K562 (cell line): Measurements from ENCODE around the gene IRF6. TPM values are rescaled to one million over a fixed set of nuclear protein-coding genes. Genes with fewer than 3 reads are reported as not detected.
A peak's percentile ranks its signal among the peaks of the same experiment; 100 is the strongest.

Source experiments
- ATAC-seq: fragments of 200-7000 bp; cut with Tn5 transposase; 3 replicates; pipeline ENCODE4 v1.9.1; 2020; ENCODE audit warnings: moderate library complexity
- BruUV-seq: library from RNA; stranded (reverse); fragments of 400-500 nt; replicated peaks from 2 replicates; lab custom pipeline; 2021; lab: Mats Ljungman, UMichigan
- CTCF ChIA-PET: fragments of 300-600 bp; formaldehyde crosslinking; extraction: SDS; loops from one replicate; lab custom pipeline; 2021; ENCODE audit warnings: low intra/inter-chr PET ratio; lab: Yijun Ruan, JAX
- POLR2A ChIA-PET: fragments of 300-600, 350-650 bp; sonication (Branson Sonifier 250); formaldehyde crosslinking; extraction: SDS; loops from one replicate; lab custom pipeline; 2021; ENCODE audit warnings: antibody characterized with exemption, inconsistent platforms; lab: Yijun Ruan, JAX
- DNase-seq, 4 experiments: peaks; one replicate each; pipeline versions ENCODE4 v3.0.0 to v3.0.0-alpha.2; 2011 to 2018; ENCODE audit warnings: low spot score in 3 of 4, mixed read lengths in 3 of 4; ENCODE audit errors: extremely low read depth in 1 of 4
- FAIRE-seq: peaks from 2 replicates; lab custom pipeline; 2011; peaks lifted over from hg19 to GRCh38; lab: Jason Lieb, UNC
- H2AFZ ChIP-seq: 2 replicates; pipeline ENCODE4 v1.6.0; 2011; ENCODE audit warnings: low read depth, low read length, control low read depth, inconsistent platforms
- H3K27ac ChIP-seq: fragments of 200-600 bp; 3 replicates; pipeline ENCODE4 v1.8.0; 2011; ENCODE audit warnings: low read depth, mild to moderate bottlenecking, control low read depth, inconsistent platforms, low read length, moderate library complexity, mixed read lengths; ENCODE audit errors: extremely low read depth
- H3K27me3 ChIP-seq, 2 experiments: fragments of 300-600 bp in 1 of 2; 2 replicates in 1 of 2; 3 replicates in 1 of 2; pipeline versions ENCODE4 v1.6.0 to v1.8.0; 2011; ENCODE audit warnings: inconsistent platforms in 2 of 2, low read length in 2 of 2, mild to moderate bottlenecking in 1 of 2, mixed read lengths in 1 of 2, moderate library complexity in 1 of 2; ENCODE audit not compliant: control insufficient read depth in 2 of 2, insufficient read depth in 2 of 2
- H3K36me3 ChIP-seq: fragments of 300-600 bp; 3 replicates; pipeline ENCODE4 v1.8.0; 2011; ENCODE audit warnings: mild to moderate bottlenecking, low read length, inconsistent platforms; ENCODE audit not compliant: control insufficient read depth, insufficient read depth
- H3K4me1 ChIP-seq, 2 experiments: fragments of 200-600 bp in 1 of 2; replicated peaks in 1 of 2; 2 replicates in 1 of 2; 3 replicates in 1 of 2; pipeline versions ENCODE4 v1.5.1 to v1.8.0; 2011; ENCODE audit warnings: inconsistent platforms in 2 of 2, low read length in 2 of 2, mild to moderate bottlenecking in 1 of 2, mixed read lengths in 1 of 2, moderate library complexity in 1 of 2; ENCODE audit not compliant: control insufficient read depth in 2 of 2, insufficient read depth in 2 of 2
- H3K4me2 ChIP-seq: 2 replicates; pipeline ENCODE4 v1.6.1; 2011; ENCODE audit warnings: low read length, control low read depth, inconsistent platforms, mixed read lengths; ENCODE audit not compliant: insufficient read depth
- H3K4me3 ChIP-seq: fragments of 200-600 bp; sonication (generic), shearing (Covaris generic); 2 replicates; pipeline ENCODE4 v1.5.1; 2016; ENCODE audit warnings: control low read depth, inconsistent platforms
- H3K79me2 ChIP-seq: fragments of 200-600 bp; 3 replicates; pipeline ENCODE4 v1.8.0; 2011; ENCODE audit warnings: low read length, inconsistent platforms; ENCODE audit not compliant: control insufficient read depth, insufficient read depth
- H3K9ac ChIP-seq, 2 experiments: 2 replicates each; pipeline versions ENCODE4 v1.6.0 to v1.6.1; 2011; ENCODE audit warnings: low read depth in 2 of 2, low read length in 2 of 2, control low read depth in 1 of 2, inconsistent platforms in 1 of 2, mild to moderate bottlenecking in 1 of 2, mixed read lengths in 1 of 2; ENCODE audit not compliant: insufficient read depth in 1 of 2
- H3K9me1 ChIP-seq: one replicate; pipeline ENCODE4 v1.6.0; 2011; ENCODE audit warnings: inconsistent platforms, mild to moderate bottlenecking, low read length, moderate library complexity; ENCODE audit not compliant: control insufficient read depth, insufficient read depth
- H3K9me3 ChIP-seq: replicated peaks from 2 replicates; pipeline ENCODE4 v1.5.1; 2011; ENCODE audit warnings: low read depth, low read length, inconsistent platforms; ENCODE audit not compliant: control insufficient read depth, insufficient read depth
- H4K20me1 ChIP-seq: replicated peaks from 2 replicates; pipeline ENCODE4 v1.6.1; 2011; ENCODE audit warnings: low read length, inconsistent platforms, mixed read lengths; ENCODE audit not compliant: control insufficient read depth, insufficient read depth
- HLTF ChIP-seq: fragments of 450-650 bp; IDR thresholded peaks from 2 replicates; pipeline ENCODE4 v1.6.1; 2016
- ZNF764 ChIP-seq: fragments of 250-450 bp; sonication (Bioruptor Pico); IDR thresholded peaks from 2 replicates; pipeline ENCODE4 v1.4.0; 2020; ENCODE audit warnings: low read depth, mild to moderate bottlenecking, moderate library complexity
- WGBS: fragments of 100-300 bp; shearing (Covaris generic); methylation state at CpG from one replicate; pipeline ENCODE4 v1.1.6; 2016; ENCODE audit warnings: low coverage, mixed read lengths; ENCODE audit not compliant: insufficient coverage; ENCODE audit errors: missing lambda C conversion rate; 5-methylcytosine and 5-hydroxymethylcytosine counted together
- in situ Hi-C: fragments of 300-500 bp; cut with MboI; formaldehyde crosslinking; loops from 4 replicates; pipeline ENCODE4 v1.15.0; 2018; ENCODE audit warnings: inconsistent platforms, mixed read lengths
- intact Hi-C: fragments of 100-400 bp; cut with micrococcal nuclease; formaldehyde crosslinking; loops from 2 replicates; pipeline ENCODE4 v1.14.2; 2022
- polyA plus RNA-seq, 8 experiments: library from polyadenylated mRNA; depleted of rRNA in 4 of 8; stranded (reverse) in 5 of 8; unstranded in 3 of 8; fragments of >200 nt; fragmentation: Nextera tagmentation in 2 of 8; fragmentation: Illumina TruSeq in 1 of 8; extraction: Ambion mirVana in 2 of 8; extraction: Trizol in 1 of 8; gene quantifications; 2 replicates each; pipeline versions ENCODE4 v1.2.1 to v1.2.3, GENCODE V29; 2011 to 2014; ENCODE audit warnings: inconsistent platforms in 1 of 8, missing spikeins in 1 of 8
- total RNA-seq, 7 experiments: library from RNA; depleted of rRNA in 6 of 7; stranded (reverse); fragments of >200 nt in 6 of 7; fragmentation: Illumina TruSeq in 2 of 7; extraction: Trizol in 2 of 7; gene quantifications; 2 replicates each; pipeline versions ENCODE4 v1.2.1 to v1.2.3, GENCODE V29; 2011 to 2021; ENCODE audit warnings: low replicate concordance in 1 of 7
- TF ChIP-seq, protein P1 (sequence below): fragments of 200-800 bp; sonication (Bioruptor generic); IDR thresholded peaks from 2 replicates; pipeline ENCODE4 v1.6.1; 2017; ENCODE audit warnings: missing genetic modification characterization, missing compliant biosample characterization
- TF ChIP-seq, protein P2 (sequence below): fragments of 450-650 bp; IDR thresholded peaks from 2 replicates; pipeline ENCODE4 v1.6.1; 2018; ENCODE audit not compliant: partially characterized antibody

IRF6 gene
- total and polyA plus RNA-seq, 9 of the 15 experiments (the other 6 are each of a cell fraction or from before 2014, with no cell fraction given): 0.03 to 0.65 (median 0.17) TPM

DNA sequence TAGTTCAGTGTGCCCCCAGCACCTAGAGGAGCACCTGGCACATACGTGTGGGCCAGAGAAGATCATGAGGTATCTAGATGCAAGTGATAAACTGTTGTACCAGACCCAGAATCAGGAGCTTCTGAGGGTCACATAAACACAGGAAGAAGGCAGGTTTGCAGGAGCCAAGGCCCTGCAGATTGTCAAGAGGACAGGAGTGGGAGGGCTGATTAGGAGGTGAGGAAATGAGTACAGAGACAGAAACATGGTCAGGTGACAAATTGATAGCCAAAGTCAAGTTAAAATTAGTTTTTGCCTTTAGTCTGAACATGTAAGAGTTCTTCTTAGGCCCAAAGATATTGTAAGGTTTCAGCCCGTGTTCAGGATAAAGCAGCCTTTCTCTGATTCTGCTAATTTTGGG is 64.1 kb downstream of the IRF6 start:
- CTCF ChIA-PET: interaction anchor here (1.1 kb wide), 1 partner anchor 165 kb away, joined by 3 read pairs; no protein-coding TSS in a partner anchor
- no peaks in the 10 kb centered on the region for H3K79me2 ChIP-seq
- FAIRE-seq: no peak
- H4K20me1 ChIP-seq: no peaks in the 10 kb centered on the region
- no TSS peak for BruUV-seq
- no peak overlapping the region for H3K27ac ChIP-seq
- TF ChIP-seq, protein P1, sequence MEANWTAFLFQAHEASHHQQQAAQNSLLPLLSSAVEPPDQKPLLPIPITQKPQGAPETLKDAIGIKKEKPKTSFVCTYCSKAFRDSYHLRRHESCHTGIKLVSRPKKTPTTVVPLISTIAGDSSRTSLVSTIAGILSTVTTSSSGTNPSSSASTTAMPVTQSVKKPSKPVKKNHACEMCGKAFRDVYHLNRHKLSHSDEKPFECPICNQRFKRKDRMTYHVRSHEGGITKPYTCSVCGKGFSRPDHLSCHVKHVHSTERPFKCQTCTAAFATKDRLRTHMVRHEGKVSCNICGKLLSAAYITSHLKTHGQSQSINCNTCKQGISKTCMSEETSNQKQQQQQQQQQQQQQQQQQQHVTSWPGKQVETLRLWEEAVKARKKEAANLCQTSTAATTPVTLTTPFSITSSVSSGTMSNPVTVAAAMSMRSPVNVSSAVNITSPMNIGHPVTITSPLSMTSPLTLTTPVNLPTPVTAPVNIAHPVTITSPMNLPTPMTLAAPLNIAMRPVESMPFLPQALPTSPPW (CRISPR knock-in tag): no peak
- TF ChIP-seq HLTF: no peak
- no peak for TF ChIP-seq ZNF764 (CRISPR knock-in tag)
- TF ChIP-seq, protein P2, sequence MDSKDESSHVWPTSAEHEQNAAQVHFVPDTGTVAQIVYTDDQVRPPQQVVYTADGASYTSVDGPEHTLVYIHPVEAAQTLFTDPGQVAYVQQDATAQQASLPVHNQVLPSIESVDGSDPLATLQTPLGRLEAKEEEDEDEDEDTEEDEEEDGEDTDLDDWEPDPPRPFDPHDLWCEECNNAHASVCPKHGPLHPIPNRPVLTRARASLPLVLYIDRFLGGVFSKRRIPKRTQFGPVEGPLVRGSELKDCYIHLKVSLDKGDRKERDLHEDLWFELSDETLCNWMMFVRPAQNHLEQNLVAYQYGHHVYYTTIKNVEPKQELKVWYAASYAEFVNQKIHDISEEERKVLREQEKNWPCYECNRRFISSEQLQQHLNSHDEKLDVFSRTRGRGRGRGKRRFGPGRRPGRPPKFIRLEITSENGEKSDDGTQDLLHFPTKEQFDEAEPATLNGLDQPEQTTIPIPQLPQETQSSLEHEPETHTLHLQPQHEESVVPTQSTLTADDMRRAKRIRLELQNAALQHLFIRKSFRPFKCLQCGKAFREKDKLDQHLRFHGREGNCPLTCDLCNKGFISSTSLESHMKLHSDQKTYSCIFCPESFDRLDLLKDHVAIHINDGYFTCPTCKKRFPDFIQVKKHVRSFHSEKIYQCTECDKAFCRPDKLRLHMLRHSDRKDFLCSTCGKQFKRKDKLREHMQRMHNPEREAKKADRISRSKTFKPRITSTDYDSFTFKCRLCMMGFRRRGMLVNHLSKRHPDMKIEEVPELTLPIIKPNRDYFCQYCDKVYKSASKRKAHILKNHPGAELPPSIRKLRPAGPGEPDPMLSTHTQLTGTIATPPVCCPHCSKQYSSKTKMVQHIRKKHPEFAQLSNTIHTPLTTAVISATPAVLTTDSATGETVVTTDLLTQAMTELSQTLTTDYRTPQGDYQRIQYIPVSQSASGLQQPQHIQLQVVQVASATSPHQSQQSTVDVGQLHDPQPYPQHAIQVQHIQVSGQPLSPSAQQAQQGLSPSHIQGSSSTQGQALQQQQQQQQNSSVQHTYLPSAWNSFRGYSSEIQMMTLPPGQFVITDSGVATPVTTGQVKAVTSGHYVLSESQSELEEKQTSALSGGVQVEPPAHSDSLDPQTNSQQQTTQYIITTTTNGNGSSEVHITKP: no peak
- no peaks in the 10 kb centered on the region for H3K9me1 ChIP-seq
- no peaks in the 10 kb centered on the region for H3K9me3 ChIP-seq
- peaks cover 10 to 28% of the 10 kb centered on the region in 2 experiments for H3K27me3 ChIP-seq
- no peak overlapping the region for H3K4me3 ChIP-seq
- 0 out of 3 replicates have a peak, but pooled peaks have one; percentile 30 for ATAC-seq
- no peaks in the 10 kb centered on the region for H3K36me3 ChIP-seq
- in situ Hi-C loops (no loop called here), intact Hi-C loops (loop anchor here (10.0 kb wide), 1 partner anchor 137 kb away; no protein-coding TSS in a partner anchor)
- no peak overlapping the region for H3K9ac ChIP-seq
- POLR2A ChIA-PET: interaction anchor here (0.6 to 1.1 kb wide), 2 partner anchors 172 to 1464 kb away, joined by 4 read pairs; no protein-coding TSS in a partner anchor
- DNase-seq: no peak
- H3K4me1 ChIP-seq: peaks cover 0 to 4% of the 10 kb centered on the region in 2 experiments; a peak in 2 of 5 replicates
- no peak overlapping the region for H3K4me2 ChIP-seq
- 0% methylated on average over 2 of the region's 2 CpGs for WGBS
- no peak overlapping the region for H2AFZ ChIP-seq
